ENCODE results near the gene MNX1. TPM values are rescaled to one million over a fixed set of nuclear protein-coding genes. Genes with fewer than 3 reads are reported as not detected.

MNX1 gene
- total RNA-seq, 1 donor from 2014 or later, result not detected

DNA sequence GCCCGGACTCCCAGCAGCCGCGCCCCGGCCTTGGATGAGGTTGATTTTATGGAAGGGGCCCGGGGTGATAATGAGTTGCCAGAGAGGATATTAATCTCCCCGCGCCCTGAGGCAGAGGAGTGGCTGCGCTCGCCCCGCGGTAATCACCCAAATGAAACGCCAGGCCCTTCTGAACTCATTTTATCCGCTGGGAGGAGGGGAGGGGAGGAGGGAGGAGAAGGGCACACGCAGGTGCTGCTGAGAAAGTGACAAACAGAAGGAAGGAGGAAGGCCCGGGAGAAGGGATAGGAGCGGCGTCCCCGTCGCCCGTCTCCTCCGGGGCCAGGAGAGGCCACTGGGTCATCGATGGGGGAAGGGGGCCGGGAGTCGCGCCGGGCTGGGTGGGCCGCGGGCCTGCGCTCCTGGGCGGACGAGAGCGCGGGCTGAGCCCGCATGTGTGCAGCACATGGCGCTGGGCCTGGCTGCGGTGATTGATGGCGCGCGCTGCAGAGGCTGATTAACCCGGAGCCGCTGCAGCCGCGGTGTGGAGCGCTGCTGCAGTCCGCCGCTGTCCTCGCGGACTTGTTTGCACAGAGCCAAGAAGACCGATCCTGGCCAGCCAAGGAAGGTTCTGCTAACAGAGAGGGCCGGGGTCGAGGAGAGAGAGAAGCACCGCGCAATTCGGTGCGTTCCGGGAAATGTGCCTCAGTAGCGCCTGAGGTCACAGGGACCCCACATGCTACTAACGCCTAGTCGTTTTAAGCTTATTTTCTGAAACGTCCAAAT lies 6.5 kb downstream of the MNX1 start:
- DNase-seq (ENCODE audit: extremely low read depth, low read depth, low spot score), result no peak

DNA sequence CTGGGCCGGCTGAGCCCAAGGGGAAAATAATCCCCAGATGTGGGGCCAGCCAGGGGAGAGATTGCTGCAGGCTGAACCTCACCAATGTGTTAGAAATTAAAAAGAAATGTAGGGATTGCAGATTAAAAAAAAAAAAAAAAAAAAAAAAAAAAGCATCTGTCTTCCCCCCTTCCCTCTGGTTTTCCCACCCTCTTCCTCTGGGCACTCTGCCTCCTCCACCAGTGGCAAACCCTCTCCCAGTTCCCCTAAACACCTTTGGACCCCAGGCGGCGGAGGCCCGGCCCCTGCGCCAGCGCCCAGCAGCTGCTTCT lies 7.1 kb downstream of the MNX1 start:
- DNase-seq (ENCODE audit: extremely low read depth, low read depth, low spot score), result no peak

GRCh38 chr7:157002819-157003421 lies 7.5 kb downstream of the MNX1 start:
- no peak for DNase-seq (ENCODE audit: extremely low read depth, low read depth, low spot score)

- DNase-seq (ENCODE audit: extremely low read depth, low read depth, low spot score), result no peak
Measured at GRCh38 chr7:157001920-157002818, 8.3 kb downstream of the MNX1 start.

DNA sequence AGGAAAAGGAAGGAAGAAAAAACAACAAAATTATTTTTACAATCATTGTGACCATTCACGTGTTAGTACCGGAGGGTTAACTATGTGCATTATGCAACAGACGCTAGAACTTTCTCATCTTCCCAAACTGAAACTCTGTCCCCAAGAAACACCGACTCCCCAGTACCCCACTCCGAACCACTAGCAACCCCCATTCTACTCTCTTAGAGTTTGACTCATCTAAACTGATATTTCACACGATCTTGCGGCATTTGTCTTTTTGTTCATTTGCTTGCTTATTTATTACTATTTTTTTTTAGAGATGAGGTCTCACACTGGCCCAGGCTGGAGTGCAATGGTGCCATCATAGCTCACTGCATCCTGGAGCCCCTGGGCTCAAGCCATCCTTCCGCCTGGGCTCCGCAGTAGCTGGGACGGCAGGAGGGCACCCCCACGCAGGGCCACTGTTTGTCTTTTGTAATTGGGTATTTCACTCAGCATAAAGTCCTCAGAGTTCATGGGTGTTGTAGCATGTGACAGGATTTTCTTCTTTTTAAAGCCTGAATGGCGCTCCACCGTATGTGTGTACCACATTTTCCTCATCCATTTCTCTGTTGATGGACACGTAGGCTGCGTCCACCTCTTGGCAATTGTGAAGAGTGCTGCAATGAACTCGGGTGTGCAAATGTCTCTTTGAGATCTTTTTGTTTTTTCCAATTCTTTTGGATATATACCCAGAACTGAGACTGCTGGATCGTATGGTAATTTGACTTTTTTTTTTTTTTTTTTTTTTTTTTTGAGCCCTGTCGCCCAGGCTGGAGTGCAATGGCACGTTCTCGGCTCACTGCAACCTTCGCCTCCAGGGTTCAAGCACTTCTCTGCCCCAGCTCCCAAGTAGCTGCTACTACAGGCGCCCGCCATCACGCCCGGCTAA lies 9.5 kb downstream of the MNX1 start:
- no peak for DNase-seq (ENCODE audit: extremely low read depth, low read depth, low spot score)

- DNase-seq (ENCODE audit: extremely low read depth, low read depth, low spot score), result no peak
Measured at GRCh38 chr7:156999958-157000726, 10.3 kb downstream of the MNX1 start.

DNA sequence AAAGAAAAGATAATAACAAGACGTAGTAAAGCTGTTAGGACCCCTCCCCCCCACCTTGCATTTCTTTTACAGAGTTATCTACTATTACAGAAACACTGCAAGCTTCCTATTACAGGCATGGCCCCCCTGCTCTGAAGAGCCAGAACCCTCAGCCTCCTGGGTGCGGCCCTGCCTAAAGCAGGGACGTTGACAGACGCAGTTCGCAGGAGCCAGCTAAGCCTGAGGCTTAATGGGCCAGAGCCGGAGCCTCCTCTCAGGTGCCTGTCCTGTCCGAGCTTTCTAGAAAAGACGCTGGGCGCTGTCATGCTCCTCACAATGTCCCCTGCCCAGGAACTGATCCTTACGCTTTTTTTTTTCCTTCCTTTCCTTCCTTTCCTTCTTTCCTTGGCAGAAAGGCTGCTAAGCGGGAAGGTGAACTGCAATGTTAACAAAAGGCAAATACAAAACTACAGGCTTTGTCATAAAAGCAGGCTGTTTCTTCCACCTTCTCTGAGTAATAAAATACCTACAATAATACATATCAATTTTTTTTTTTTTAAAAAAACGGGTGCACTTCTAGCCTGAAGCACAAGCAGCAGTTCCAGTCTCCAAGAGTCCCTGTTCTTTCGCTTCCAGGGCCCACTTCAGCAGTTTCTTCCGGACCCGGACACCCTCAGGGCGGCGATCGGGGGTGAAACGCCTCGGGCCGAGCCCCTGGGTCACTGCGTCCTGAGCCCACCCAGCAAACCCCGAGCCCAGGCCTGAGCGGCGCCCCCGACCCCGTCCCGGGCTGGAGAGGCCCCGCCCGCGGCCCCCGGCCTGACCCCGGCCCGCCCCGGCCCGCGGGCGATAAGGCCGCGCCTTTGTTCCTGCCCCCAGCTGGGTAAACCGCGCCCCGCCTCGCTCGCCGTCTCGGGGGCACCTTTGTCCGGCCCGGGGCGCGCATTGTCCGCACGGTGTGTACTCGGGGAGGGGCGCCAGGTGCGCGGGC lies 11.2 kb downstream of the MNX1 start:
- DNase-seq (ENCODE audit: extremely low read depth, low read depth, low spot score), result no peak

GRCh38 chr7:156994417-156994816 lies 16.0 kb downstream of the MNX1 start:
- no peak for DNase-seq (ENCODE audit: extremely low read depth, low read depth, low spot score)

- DNase-seq (ENCODE audit: extremely low read depth, low read depth, low spot score), result no peak
Measured at GRCh38 chr7:156993925-156994235, 16.6 kb downstream of the MNX1 start.

- no peak for DNase-seq (ENCODE audit: extremely low read depth, low read depth, low spot score)
Measured at GRCh38 chr7:156993021-156993924, 17.2 kb downstream of the MNX1 start.

- DNase-seq (ENCODE audit: extremely low read depth, low read depth, low spot score), result no peak
Measured at GRCh38 chr7:156989766-156990535, 20.5 kb downstream of the MNX1 start.

DNA sequence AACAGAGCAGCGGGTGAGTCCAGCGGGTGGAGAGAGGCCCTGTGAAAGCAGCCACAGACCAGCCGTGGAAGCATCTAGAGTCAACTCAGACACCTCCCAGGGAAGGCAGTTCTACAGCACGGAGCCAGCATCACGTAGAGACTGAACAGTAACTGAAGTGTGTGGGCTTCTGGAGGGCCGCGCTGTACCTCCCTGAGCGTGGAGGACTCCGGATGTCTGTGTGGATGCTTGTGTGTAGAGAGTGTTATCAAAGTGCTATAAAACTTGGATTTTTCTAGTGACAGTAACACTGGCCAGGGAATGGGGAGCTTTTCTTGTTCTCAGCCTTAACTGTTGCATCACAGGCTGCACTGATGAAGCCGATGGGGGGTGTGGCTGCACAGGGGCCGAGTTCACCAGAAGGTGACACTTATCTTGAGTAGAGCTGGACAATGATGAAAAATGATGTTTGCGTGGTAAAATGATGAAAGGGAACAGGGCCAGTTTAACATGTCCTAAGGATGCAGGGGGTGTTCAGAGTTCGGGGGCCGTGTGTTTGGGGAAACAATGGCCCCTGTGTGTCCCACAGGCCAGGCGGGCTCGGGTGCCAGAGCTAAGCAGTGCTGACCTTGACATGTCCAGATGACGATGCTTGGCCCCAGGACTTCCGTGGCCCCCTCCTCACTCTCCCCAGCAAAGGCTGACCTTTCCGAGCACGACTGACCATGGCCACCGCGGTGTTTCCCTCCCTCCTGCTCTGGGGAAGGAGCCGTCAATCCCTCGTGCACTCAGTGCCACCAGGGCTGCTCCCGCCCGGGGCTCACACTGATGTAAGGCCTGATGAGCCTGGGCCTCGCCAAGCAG lies 21.9 kb downstream of the MNX1 start:
- DNase-seq (ENCODE audit: extremely low read depth, low read depth, low spot score), result no peak

DNA sequence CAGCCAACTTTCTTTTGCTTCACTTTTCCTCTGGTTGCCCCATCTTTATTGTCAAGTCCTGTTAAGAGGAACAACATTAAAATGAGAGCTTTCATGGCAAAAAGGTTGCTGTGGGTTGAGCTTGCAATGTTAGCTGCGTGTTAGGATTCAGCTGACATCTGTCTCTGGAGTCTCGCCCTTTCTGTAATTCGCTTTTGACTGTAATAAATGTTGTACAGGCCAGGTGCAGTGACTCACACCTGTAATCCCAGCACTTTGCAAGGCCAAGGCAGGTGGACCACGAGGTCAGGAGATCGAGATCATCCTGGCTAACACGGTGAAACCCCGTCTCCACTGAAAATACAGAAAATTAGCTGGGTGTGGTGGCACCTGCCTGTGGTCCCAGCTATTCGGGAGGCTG lies 24.1 kb downstream of the MNX1 start:
- no peak for DNase-seq (ENCODE audit: extremely low read depth, low read depth, low spot score)

DNA sequence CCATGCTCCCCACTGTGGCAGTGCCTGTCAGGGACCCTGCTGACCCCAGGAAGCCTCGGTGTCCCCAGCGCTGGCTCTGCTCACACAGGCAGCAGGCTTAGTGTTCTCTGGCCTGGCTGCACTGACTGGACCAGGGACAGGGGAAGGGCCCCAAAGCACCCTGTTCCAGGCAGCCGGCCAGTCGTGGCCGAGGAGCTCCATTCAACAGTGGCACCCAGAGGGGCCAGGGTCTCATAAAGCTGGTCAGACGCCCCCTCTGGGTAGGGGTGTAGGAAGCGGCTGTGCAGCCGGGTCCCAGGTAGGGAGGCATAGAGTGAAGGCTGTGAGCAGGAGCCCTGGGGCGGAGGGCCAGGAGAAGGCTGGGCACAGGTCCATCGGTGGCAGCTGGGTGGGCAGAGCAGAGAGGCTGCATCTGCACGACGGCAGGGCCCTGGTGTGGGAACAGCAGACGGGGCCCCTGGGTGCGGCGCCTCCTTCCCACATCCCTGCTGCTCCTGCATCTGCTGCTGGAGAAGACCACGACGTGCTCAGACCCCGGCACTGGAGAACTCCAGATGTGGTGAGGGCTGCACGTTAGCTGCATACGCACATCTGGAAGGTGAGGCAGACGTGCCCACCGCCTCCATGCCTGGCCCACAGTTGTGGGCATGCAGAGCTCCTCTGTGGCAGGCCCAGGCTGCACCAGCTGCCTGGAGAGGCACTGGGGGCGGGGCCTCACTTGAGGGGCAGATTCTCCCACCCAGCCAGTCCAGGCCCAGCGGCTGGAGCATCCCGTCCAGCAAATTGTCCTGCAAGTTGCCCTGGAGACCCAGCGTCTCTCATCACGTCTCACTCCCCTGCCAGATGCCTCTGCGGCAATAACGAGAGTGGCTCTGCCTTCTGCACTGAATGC lies 25.1 kb downstream of the MNX1 start:
- no peak for DNase-seq (ENCODE audit: extremely low read depth, low read depth, low spot score)

DNA sequence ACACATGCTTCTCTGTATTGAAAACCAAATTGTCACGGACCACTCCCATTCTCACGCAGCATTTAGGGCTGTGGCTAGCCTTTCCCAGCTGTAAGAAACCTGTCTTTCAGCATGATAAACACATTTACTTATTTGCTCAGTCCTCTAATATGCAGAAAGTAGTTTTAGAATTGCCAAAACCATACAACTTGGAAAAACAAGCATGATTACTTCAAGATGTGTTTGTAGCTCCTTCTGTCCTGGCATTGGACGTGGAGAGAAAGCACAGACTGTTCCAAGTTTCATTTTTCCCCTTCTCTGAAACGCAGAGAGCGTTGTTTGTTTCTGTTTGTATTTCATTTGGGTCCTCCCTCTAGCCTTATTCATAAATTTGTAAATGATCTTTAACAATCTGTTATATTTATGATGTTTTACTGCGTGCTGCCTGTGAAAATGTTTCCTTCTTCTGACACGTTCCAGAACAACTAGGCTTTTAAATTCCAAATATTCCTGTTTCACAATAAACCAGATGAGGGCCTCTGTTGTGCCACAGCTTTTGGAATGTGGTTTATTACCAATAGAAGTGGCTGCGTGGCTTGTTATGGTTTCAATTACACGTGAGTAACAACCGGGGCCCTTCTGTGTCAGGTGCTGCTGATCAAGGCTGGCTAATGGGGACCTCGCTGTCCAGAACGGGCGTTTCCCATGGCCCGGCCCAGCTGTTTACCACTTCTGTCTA lies 26.1 kb downstream of the MNX1 start:
- no peak for DNase-seq (ENCODE audit: extremely low read depth, low read depth, low spot score)
